Measurements from ENCODE around the gene RAPGEF6.

Gene RAPGEF6

DNA sequence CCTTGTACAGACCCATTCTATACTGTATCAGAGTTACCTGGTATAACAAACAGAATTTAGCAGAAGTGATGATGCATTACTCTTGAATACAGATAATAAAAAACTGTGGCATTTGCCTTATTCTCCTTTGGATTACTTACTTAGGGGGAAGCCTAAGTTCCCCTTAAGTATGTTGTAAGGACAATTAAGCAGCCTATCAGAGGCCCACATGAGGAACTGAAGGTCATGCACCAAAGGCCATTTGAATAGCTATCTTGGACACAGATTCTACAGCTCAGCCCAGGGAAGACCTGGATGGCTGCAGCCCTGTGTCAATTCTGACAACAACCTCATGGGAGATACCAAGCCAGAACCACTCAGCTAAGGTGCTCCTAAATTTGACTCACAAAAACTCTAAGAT lies 125.2 kb downstream of the RAPGEF6 start:
- no peak overlapping the region for H3K4me3 ChIP-seq (replicated peaks; ENCODE audit: low read depth, low read length)
- no peak for DNase-seq (ENCODE audit: extremely low read depth, insufficient read length)
- no peak for TF ChIP-seq CTCF (IDR thresholded peaks at IDR 0.05; ENCODE audit: insufficient read depth, low read length, poor library complexity, severe bottlenecking)
- H3K36me3 ChIP-seq (ENCODE audit: control insufficient read depth, insufficient read depth, low read length) = peaks cover 2% of the 10 kb centered on the region; the same call in 1 of the 2 replicates
- no peaks in the 10 kb centered on the region for H3K27me3 ChIP-seq (replicated peaks; ENCODE audit: control insufficient read depth, insufficient read depth, low read length)

DNA sequence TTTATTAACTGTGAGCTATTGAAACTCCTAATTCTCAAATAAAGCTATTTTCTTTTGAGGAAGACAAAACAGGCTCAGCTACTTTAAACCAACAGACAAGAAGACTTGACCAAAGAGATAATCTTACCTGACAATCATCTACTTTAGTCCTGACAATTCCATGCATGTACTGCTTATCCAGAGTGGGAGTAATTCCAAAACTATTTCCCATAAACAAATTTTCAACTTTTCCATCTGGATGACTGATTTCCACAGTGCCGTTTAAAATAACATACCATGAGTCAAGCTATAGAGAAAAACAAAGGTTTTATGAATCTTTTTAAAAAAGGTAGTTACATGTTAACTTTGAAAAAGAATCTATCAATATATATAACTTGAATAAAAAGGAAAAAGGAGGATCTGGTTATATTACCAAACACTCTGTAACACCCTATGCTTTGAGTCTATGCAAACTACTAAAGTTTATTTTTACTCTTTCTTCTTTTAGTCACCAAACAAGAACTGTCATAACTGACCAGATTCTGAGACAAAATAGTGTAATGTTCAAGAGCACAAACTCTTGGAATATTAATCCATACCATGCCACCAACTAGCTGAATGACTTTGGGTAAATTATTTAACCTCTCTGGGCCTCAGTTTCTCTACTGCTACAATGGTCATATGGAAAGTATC lies 129.7 kb downstream of the RAPGEF6 start:
- no peaks in the 10 kb centered on the region for H3K27me3 ChIP-seq (replicated peaks; ENCODE audit: control insufficient read depth, insufficient read depth, low read length)
- no peak overlapping the region; the same call in 1 of the 2 replicates for H3K4me3 ChIP-seq (replicated peaks; ENCODE audit: low read depth, low read length)
- H3K36me3 ChIP-seq (ENCODE audit: control insufficient read depth, insufficient read depth, low read length) = no peaks in the 10 kb centered on the region; the same call in none of the 2 replicates
- TF ChIP-seq CTCF (IDR thresholded peaks at IDR 0.05; ENCODE audit: insufficient read depth, low read length, poor library complexity, severe bottlenecking) = no peak
- DNase-seq (ENCODE audit: extremely low read depth, insufficient read length) = no peak

DNA sequence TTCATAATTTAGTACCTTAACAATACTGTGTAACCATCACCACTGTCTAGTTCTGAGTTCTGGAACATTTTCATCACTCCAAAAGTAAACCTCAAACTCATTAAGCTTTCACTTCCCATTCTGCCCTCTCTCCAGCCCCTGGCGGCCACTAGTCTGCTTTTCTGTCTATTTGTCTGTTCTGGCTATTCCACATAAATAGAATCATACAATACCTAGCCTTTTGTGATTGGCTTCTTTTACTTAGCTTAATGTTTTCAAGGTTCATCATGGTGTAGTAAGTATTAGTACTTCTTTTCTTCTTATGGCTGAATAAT lies 138.7 kb downstream of the RAPGEF6 start:
- TF ChIP-seq CTCF (IDR thresholded peaks at IDR 0.05; ENCODE audit: insufficient read depth, low read length, poor library complexity, severe bottlenecking) = peak; percentile 55
- H3K36me3 ChIP-seq (ENCODE audit: control insufficient read depth, insufficient read depth, low read length) = peaks cover 1% of the 10 kb centered on the region
- no peak overlapping the region for H3K4me3 ChIP-seq (replicated peaks; ENCODE audit: low read depth, low read length)
- peak; percentile 32 for DNase-seq (ENCODE audit: extremely low read depth, insufficient read length)
- H3K27me3 ChIP-seq (replicated peaks; ENCODE audit: control insufficient read depth, insufficient read depth, low read length) = no peaks in the 10 kb centered on the region

DNA sequence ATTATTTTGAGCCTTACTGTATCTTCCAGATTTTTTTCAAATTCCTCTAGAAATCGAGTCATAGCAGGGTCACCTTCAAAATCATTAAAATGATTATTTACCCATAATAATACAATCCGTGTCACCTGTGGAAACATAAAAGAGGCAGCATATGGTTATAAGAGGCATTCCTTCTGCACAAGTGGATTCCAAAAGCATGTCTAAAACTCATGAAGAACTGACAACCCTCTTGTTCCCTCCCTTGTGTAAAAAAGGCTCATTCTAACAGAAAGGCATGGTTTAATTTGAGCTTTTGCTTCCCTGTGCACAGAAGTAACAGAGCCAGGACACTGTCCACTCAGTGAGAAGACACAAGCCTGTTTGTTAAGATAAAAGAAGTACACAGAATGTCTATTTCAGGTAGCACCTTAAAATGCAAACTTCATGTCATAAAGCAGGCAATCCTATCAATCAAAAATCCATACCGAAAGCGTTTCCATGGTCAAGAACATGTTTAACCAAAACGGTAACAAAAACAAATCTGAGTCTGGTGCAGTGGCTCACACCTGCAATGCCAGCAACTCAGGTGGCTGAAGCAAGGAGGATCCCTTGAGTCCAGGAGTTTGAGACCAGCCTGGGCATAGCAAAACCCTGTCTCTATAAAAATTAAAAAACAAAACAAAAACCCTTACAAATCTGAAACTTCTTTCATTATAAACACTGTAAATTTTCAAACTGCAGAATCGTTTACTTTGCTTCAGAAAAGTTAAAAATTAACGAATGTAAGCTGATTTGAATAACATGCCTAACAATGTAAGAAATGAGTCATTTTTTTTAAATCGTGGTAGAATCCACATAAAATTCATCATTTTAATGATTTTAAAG lies 139.3 kb downstream of the RAPGEF6 start:
- no peaks in the 10 kb centered on the region for H3K27me3 ChIP-seq (replicated peaks; ENCODE audit: control insufficient read depth, insufficient read depth, low read length)
- TF ChIP-seq CTCF (IDR thresholded peaks at IDR 0.05; ENCODE audit: insufficient read depth, low read length, poor library complexity, severe bottlenecking) = no peak
- peaks cover 1% of the 10 kb centered on the region for H3K36me3 ChIP-seq (ENCODE audit: control insufficient read depth, insufficient read depth, low read length)
- no peak for DNase-seq (ENCODE audit: extremely low read depth, insufficient read length)
- no peak overlapping the region for H3K4me3 ChIP-seq (replicated peaks; ENCODE audit: low read depth, low read length)

- Histone ChIP-seq H3K36me3 (ENCODE audit: control insufficient read depth, insufficient read depth, low read length) (peaks cover 5% of the 10 kb centered on the region), H3K27me3 (replicated peaks; ENCODE audit: control insufficient read depth, insufficient read depth, low read length) (no peaks in the 10 kb centered on the region), H3K4me3 (replicated peaks; ENCODE audit: low read depth, low read length) (no peak overlapping the region)
- no peak for TF ChIP-seq CTCF (IDR thresholded peaks at IDR 0.05; ENCODE audit: insufficient read depth, low read length, poor library complexity, severe bottlenecking)
- DNase-seq (ENCODE audit: extremely low read depth, insufficient read length) = no peak
Measured at GRCh38 chr5:131491749-131492148, 143.3 kb downstream of the RAPGEF6 start.
